ENCODE data around the gene CCL27.

CCL27 gene

GRCh38 chr9:34633166-34633565 lies 29.3 kb downstream of the CCL27 start:
- Histone ChIP-seq H3K9ac (ENCODE audit: low read depth, low read length) (no peak overlapping the region), H3K27me3 (ENCODE audit: control insufficient read depth, insufficient read depth, low read length) (peaks cover 34% of the 10 kb centered on the region), H3K4me3 (ENCODE audit: low read length) (no peak overlapping the region)

GRCh38 chr9:34630402-34631154 lies 31.9 kb downstream of the CCL27 start:
- no peak overlapping the region for H3K4me3 ChIP-seq (ENCODE audit: low read length)
- peaks cover 12% of the 10 kb centered on the region for H3K4me1 ChIP-seq (ENCODE audit: control insufficient read depth, insufficient read depth, low read length)
- H3K27me3 ChIP-seq (ENCODE audit: control insufficient read depth, insufficient read depth, low read length), result peaks cover 60% of the 10 kb centered on the region
- no peak overlapping the region for H3K4me2 ChIP-seq (ENCODE audit: low read length)
- peaks cover 10% of the 10 kb centered on the region for H3K36me3 ChIP-seq (ENCODE audit: insufficient read depth, low read length)
- H3K9me3 ChIP-seq (replicated peaks; ENCODE audit: low read length), result no peaks in the 10 kb centered on the region
- no peak overlapping the region for H3K9ac ChIP-seq (ENCODE audit: low read depth, low read length)

More at GRCh38 chr9:34633166-34633565, 29.3 kb downstream of the CCL27 start:
- no peaks in the 10 kb centered on the region for H3K9me3 ChIP-seq (replicated peaks; ENCODE audit: low read length)
- no peak overlapping the region for H3K4me2 ChIP-seq (ENCODE audit: low read length)
- H3K36me3 ChIP-seq (ENCODE audit: insufficient read depth, low read length), result peaks cover 11% of the 10 kb centered on the region
- H3K4me1 ChIP-seq (ENCODE audit: control insufficient read depth, insufficient read depth, low read length), result peaks cover 29% of the 10 kb centered on the region

GRCh38 chr9:34629491-34629808 lies 33.0 kb downstream of the CCL27 start:
- H3K9me3 ChIP-seq (replicated peaks; ENCODE audit: low read length), result no peaks in the 10 kb centered on the region
- H3K4me2 ChIP-seq (ENCODE audit: low read length), result peak overlapping the region; percentile 87
- H3K4me1 ChIP-seq (ENCODE audit: control insufficient read depth, insufficient read depth, low read length), result peaks cover 11% of the 10 kb centered on the region
- peak overlapping the region; percentile 62 for H3K4me3 ChIP-seq (ENCODE audit: low read length)
- H3K27me3 ChIP-seq (ENCODE audit: control insufficient read depth, insufficient read depth, low read length), result peaks cover 70% of the 10 kb centered on the region
- H3K36me3 ChIP-seq (ENCODE audit: insufficient read depth, low read length), result no peaks in the 10 kb centered on the region
- no peak overlapping the region for H3K9ac ChIP-seq (ENCODE audit: low read depth, low read length)

- peaks cover 11% of the 10 kb centered on the region for H3K4me1 ChIP-seq (ENCODE audit: control insufficient read depth, insufficient read depth, low read length)
- H3K27me3 ChIP-seq (ENCODE audit: control insufficient read depth, insufficient read depth, low read length), result peaks cover 76% of the 10 kb centered on the region
- peak within 1 kb of the TSS; percentile 87 for H3K4me2 ChIP-seq (ENCODE audit: low read length)
- H3K9ac ChIP-seq (ENCODE audit: low read depth, low read length), result no peak within 1 kb of the TSS
- peak within 1 kb of the TSS; percentile 62 for H3K4me3 ChIP-seq (ENCODE audit: low read length)
- H3K9me3 ChIP-seq (replicated peaks; ENCODE audit: low read length), result no peaks in the 10 kb centered on the region
- H3K36me3 ChIP-seq (ENCODE audit: insufficient read depth, low read length), result no peaks in the 10 kb centered on the region
Measured at GRCh38 chr9:34628656-34629490, 33.6 kb downstream of the CCL27 start, which contains the start of gene ARID3C. TSS of gene ARID3C (minus strand) at chr9:34629066. CDS start at chr9:34628014, 1,052 bp downstream.

- no peaks in the 10 kb centered on the region for H3K9me3 ChIP-seq (replicated peaks; ENCODE audit: low read length)
- H3K4me3 ChIP-seq (ENCODE audit: low read length), result no peak overlapping the region
- H3K4me2 ChIP-seq (ENCODE audit: low read length), result peak overlapping the region; percentile 87
- H3K27me3 ChIP-seq (ENCODE audit: control insufficient read depth, insufficient read depth, low read length), result peaks cover 83% of the 10 kb centered on the region
- H3K9ac ChIP-seq (ENCODE audit: low read depth, low read length), result no peak overlapping the region
- no peaks in the 10 kb centered on the region for H3K36me3 ChIP-seq (ENCODE audit: insufficient read depth, low read length)
- H3K4me1 ChIP-seq (ENCODE audit: control insufficient read depth, insufficient read depth, low read length), result peaks cover 11% of the 10 kb centered on the region
Measured at GRCh38 chr9:34627716-34628655, 34.5 kb downstream of the CCL27 start.

GRCh38 chr9:34625186-34625486 lies 37.3 kb downstream of the CCL27 start:
- Histone ChIP-seq H3K4me1 (ENCODE audit: control insufficient read depth, insufficient read depth, low read length) (peaks cover 11% of the 10 kb centered on the region), H3K9me3 (replicated peaks; ENCODE audit: low read length) (no peaks in the 10 kb centered on the region), H3K4me2 (ENCODE audit: low read length) (no peak overlapping the region), H3K36me3 (ENCODE audit: insufficient read depth, low read length) (no peaks in the 10 kb centered on the region), H3K9ac (ENCODE audit: low read depth, low read length) (no peak overlapping the region), H3K27me3 (ENCODE audit: control insufficient read depth, insufficient read depth, low read length) (peaks cover 73% of the 10 kb centered on the region), H3K4me3 (ENCODE audit: low read length) (no peak overlapping the region)

GRCh38 chr9:34624475-34625185 lies 37.8 kb downstream of the CCL27 start:
- no peak overlapping the region for H3K4me3 ChIP-seq (ENCODE audit: low read length)
- H3K27me3 ChIP-seq (ENCODE audit: control insufficient read depth, insufficient read depth, low read length), result peaks cover 68% of the 10 kb centered on the region
- H3K9me3 ChIP-seq (replicated peaks; ENCODE audit: low read length), result no peaks in the 10 kb centered on the region
- H3K4me2 ChIP-seq (ENCODE audit: low read length), result no peak overlapping the region
- H3K9ac ChIP-seq (ENCODE audit: low read depth, low read length), result no peak overlapping the region
- no peaks in the 10 kb centered on the region for H3K36me3 ChIP-seq (ENCODE audit: insufficient read depth, low read length)
- H3K4me1 ChIP-seq (ENCODE audit: control insufficient read depth, insufficient read depth, low read length), result peaks cover 13% of the 10 kb centered on the region

- Histone ChIP-seq H3K27me3 (ENCODE audit: control insufficient read depth, insufficient read depth, low read length) (peaks cover 59% of the 10 kb centered on the region), H3K9ac (ENCODE audit: low read depth, low read length) (no peak overlapping the region), H3K9me3 (replicated peaks; ENCODE audit: low read length) (no peaks in the 10 kb centered on the region), H3K4me3 (ENCODE audit: low read length) (no peak overlapping the region), H3K4me1 (ENCODE audit: control insufficient read depth, insufficient read depth, low read length) (peaks cover 12% of the 10 kb centered on the region), H3K4me2 (ENCODE audit: low read length) (no peak overlapping the region), H3K36me3 (ENCODE audit: insufficient read depth, low read length) (no peaks in the 10 kb centered on the region)
Measured at GRCh38 chr9:34623374-34624235, 38.9 kb downstream of the CCL27 start.

GRCh38 chr9:34620061-34620994 lies 42.1 kb downstream of the CCL27 start, which contains the start of gene DCTN3:
TSS of gene DCTN3 (minus strand) at chr9:34620495. CDS start at chr9:34620464, 31 bp downstream.
- Histone ChIP-seq H3K9me3 (replicated peaks; ENCODE audit: low read length) (no peaks in the 10 kb centered on the region), H3K4me1 (ENCODE audit: control insufficient read depth, insufficient read depth, low read length) (peaks cover 7% of the 10 kb centered on the region), H3K36me3 (ENCODE audit: insufficient read depth, low read length) (peaks cover 19% of the 10 kb centered on the region), H3K4me2 (ENCODE audit: low read length) (peak within 1 kb of the TSS; percentile 95), H3K9ac (ENCODE audit: low read depth, low read length) (peak within 1 kb of the TSS; percentile 89), H3K4me3 (ENCODE audit: low read length) (peak within 1 kb of the TSS; percentile 79), H3K27me3 (ENCODE audit: control insufficient read depth, insufficient read depth, low read length) (peaks cover 27% of the 10 kb centered on the region)
